GM21825 (cell line): ENCODE results near the gene UBE2I.
"Not testable (repeated sequence)": the region's sequence is repeated elsewhere in the genome, so short reads cannot be mapped to it uniquely, and the experiment has no call there.

Experiments
- ATAC-seq: cut with Tn5 transposase; IDR thresholded peaks from one replicate; pipeline ENCODE4 v1.9.1; 2021; ENCODE audit warnings: mild to moderate bottlenecking, moderate library complexity; ENCODE audit not compliant: unreplicated experiment

UBE2I gene

GRCh38 chr16:1308977-1309885 is at the start of gene UBE2I:
UBE2I (plus strand) TSS chr16:1309636; CDS start chr16:1314031, 4,395 bp downstream.
- peak; percentile 49 for ATAC-seq

- ATAC-seq, result no peak
Measured at GRCh38 chr16:1259760-1260068, 49.7 kb upstream of the UBE2I start.

- no peak for ATAC-seq
Measured at GRCh38 chr16:1260101-1260680, 49.2 kb upstream of the UBE2I start.

- ATAC-seq, result no peak
Measured at GRCh38 chr16:1261131-1261892, 48.1 kb upstream of the UBE2I start.

- ATAC-seq, result no peak
Measured at GRCh38 chr16:1262210-1262845, 47.1 kb upstream of the UBE2I start.

- ATAC-seq, result no peak
Measured at GRCh38 chr16:1262846-1263221, 46.6 kb upstream of the UBE2I start.

GRCh38 chr16:1263591-1264344 is 45.7 kb upstream of the UBE2I start:
- ATAC-seq, result no peak

GRCh38 chr16:1264345-1265089 is 44.9 kb upstream of the UBE2I start:
- no peak for ATAC-seq

- no peak for ATAC-seq
Measured at GRCh38 chr16:1265090-1265630, 44.3 kb upstream of the UBE2I start.

- no peak for ATAC-seq
Measured at GRCh38 chr16:1265826-1266225, 43.6 kb upstream of the UBE2I start.

GRCh38 chr16:1269418-1269817 is 40.0 kb upstream of the UBE2I start:
- not testable (repeated sequence) for ATAC-seq

- no peak for ATAC-seq
Measured at GRCh38 chr16:1271380-1271723, 38.1 kb upstream of the UBE2I start.

GRCh38 chr16:1271724-1272413 is 37.6 kb upstream of the UBE2I start:
- not testable (repeated sequence) for ATAC-seq

- no peak for ATAC-seq
Measured at GRCh38 chr16:1272453-1273198, 36.8 kb upstream of the UBE2I start.

- ATAC-seq, result no peak
Measured at GRCh38 chr16:1273816-1274215, 35.6 kb upstream of the UBE2I start.

- ATAC-seq, result no peak
Measured at GRCh38 chr16:1274767-1275166, 34.7 kb upstream of the UBE2I start.

- ATAC-seq, result no peak
Measured at GRCh38 chr16:1275791-1276579, 33.5 kb upstream of the UBE2I start.

- no peak for ATAC-seq
Measured at GRCh38 chr16:1276580-1276878, 32.9 kb upstream of the UBE2I start.
